Myometrial cell (primary cell): ENCODE results near the gene SDC4. TPM values are rescaled to one million over a fixed set of nuclear protein-coding genes. Genes with fewer than 3 reads are reported as not detected.

Experiments used
- total RNA-seq: library from RNA; depleted of rRNA; stranded (reverse); fragments of >200 nt; gene quantifications from 2 replicates; pipeline ENCODE4 v1.2.3, GENCODE V29; 2015

SDC4 gene, protein sequence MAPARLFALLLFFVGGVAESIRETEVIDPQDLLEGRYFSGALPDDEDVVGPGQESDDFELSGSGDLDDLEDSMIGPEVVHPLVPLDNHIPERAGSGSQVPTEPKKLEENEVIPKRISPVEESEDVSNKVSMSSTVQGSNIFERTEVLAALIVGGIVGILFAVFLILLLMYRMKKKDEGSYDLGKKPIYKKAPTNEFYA
- 263 and 270 TPM in 2 replicates for total RNA-seq

DNA sequence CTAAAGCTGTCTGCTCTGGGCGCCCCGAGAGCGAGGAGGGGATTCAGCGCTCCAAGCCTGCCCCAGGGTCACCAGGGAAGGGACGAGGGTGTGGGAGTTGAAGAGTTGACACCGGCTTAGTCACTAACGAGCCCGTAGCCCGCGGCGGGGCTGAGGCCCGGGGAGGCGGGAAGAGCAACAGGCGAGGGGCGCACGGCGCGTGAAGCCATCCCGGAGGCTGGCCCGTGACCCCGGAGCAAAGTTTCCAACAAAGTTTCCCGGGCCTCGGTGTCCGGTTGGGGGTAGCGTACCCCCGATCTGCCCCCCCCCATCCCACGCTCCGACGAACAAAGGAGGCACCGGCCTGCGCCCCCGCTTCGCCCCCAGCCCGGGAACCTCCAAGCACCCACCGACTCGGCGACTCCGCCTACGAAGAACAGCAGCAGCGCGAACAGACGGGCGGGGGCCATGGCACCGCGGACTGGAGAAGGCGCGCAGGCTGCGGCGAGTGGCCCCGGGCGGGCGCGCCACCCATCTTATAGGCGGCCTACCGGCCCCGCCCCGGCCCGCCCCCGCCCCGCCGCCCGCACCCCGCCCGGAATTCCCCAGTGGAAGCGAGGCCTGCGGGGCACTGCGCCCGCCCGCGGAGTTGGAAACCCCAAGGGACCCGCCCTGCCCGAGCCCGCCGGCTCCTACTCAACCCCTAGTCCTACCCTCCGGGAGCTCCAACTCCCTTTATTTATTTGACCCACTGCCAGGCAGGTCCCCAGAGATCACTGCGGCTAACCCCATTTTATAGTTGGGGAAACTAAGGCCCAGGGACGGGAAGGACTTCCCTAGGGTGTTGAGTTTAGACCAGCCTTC is at the start of gene SDC4:
Gene SDC4 (minus strand): TSS at position 489 of the 843 bp plus-strand sequence. CDS start 40 bp downstream, at position 449.

DNA sequence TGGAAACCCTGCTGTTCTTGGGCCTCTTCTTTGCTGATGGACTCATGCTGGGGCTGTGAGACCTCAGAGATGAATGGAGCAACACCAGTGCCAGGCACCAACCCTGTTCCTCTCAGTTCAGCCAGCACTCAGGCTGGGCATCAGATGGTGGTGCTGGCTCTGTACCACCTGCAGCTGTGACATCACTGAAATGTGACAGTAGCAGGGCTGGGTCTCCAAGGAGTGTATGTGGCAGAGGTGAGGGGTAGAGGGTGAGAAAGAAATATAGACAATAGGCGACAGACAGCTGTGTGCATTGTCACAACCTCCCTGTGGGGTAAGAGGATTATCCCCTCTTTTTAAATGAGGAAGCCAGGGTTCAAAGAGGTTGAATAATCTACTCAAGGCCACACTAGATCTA is 30.0 kb upstream of the SDC4 start, which contains the start of gene TP53TG5:
Gene TP53TG5 (minus strand): TSS at position 135 of the 400 bp plus-strand sequence. CDS start 89 bp downstream, at position 46.

DNA sequence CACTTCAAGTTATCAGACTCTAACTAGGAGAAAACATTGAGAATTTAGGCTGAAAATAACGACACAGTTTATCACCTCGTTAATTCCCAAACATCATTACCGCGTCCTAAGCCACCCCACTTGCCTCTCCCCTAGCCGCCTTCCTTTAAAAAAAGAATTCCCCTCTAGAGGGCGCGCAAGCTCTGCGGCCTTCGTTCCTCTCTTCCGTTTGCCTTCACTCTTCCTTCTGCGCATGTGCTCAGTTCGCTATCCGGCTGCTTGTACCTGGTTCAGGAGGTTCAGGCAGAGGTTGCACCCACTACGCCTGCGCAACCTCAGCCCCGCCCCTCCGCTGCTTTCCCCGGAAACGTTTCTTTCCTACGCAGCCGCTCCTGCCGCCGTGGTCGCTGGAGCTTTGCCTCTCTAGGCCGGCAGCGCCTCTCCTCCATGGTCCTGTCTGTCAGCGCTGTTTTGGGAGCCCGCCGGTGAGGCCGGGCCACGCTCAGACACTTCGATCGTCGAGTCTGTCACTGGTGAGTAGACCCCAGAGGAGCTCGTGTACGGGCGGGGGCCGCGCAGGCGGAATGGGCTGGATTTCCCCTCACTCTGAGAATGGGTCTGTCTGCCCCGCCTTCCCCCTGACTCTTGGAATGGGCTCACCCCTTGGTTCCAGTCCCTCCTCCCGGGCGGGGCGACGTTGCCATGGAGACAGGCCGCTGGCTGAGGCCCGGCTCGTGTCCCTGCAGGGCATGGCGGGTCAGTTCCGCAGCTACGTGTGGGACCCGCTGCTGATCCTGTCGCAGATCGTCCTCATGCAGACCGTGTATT is 14.8 kb upstream of the SDC4 start, which contains the start of gene SYS1:
Gene SYS1 (plus strand): TSS at position 353 of the 807 bp plus-strand sequence. CDS start 376 bp downstream, at position 729.

DNA sequence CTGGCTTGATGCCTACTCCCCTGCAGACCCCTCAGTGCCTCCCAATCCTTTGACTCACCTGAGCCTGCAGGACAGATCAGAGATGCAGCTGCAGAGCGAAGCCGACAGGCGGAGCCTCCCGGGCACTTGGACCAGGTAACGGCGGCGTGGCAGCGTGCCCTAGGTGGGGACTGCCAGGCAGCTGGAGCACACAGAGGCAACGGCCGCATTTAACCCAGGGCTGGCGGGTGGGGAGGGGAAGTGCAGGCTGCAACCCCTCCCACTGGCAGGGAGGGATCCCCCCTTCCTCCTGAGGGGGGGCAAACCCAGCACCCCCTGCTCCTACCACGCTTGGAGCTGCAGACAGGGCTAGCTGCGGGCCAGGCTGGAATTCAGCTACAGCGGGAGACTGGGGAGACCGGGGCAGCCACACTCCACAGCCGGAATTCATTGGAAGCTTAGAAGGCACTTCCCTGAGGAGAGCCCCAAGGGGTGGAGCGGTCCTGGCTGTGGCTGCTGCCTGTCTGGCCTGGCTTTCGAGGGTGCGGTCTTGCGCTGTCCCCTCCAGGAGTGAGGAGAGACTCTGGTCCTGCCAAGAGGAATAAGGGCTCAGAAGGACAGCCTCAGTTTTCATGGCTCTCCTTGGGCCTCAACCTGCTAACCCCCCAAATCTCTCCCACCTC is 40.0 kb downstream of the SDC4 start, which contains the start of gene MATN4:
Gene MATN4 (minus strand): TSS at position 183 of the 662 bp plus-strand sequence. CDS start 2,717 bp downstream, outside the sequence.

DNA sequence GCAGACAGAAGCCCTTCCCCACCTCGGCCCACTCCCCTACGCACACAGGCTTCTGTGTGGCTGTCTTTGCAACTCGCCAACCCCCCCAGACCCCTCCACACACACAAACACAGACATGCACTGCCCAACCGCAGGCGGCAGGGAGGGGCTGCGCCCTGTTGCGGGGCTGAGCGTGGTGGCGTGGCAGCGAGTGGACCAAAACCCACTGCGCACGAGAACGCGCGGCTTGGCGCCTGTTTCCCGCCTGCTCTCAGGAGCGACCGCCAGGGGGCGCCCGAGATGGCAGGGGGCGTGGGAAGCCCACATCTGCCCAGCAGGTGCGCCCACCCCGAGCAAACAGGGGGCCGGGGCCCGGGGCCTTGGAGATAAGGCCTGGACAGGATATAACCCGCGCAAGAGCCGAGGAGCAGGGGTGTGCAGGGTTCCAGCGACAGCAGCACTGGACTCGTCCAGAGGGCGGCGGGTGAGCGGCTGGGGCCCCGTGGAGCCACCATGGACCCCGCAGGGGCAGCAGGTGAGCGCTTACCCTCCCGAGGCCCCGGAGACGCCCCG is 41.7 kb downstream of the SDC4 start, which contains the start of gene RBPJL:
Gene RBPJL (plus strand): TSS at position 410 of the 552 bp plus-strand sequence. CDS start 83 bp downstream, at position 493.

Other genes starting within 250 kb of the SDC4 start
- 0.71 TPM in 1 of 2 replicates, not detected in the other for gene KCNS1, start 247.3 kb downstream of the SDC4 start, total RNA-seq
- not detected in 2 replicates for gene WFDC5, start 233.2 kb downstream of the SDC4 start, total RNA-seq
- gene WFDC12, start 224.0 kb downstream of the SDC4 start, total RNA-seq: not detected in 2 replicates
- not detected in 2 replicates for gene PI3, start 173.5 kb downstream of the SDC4 start, total RNA-seq
- not detected in 2 replicates for gene SEMG1, start 141.4 kb downstream of the SDC4 start, total RNA-seq
- not detected in 2 replicates for gene SEMG2, start 127.1 kb downstream of the SDC4 start, total RNA-seq
- gene SLPI, start 93.9 kb downstream of the SDC4 start, total RNA-seq: not detected in 2 replicates
- gene RBPJL, start 41.6 kb downstream of the SDC4 start, total RNA-seq: not detected in 2 replicates
- not detected in 2 replicates for gene MATN4, start 40.1 kb downstream of the SDC4 start, total RNA-seq
- gene SYS1, start 14.7 kb upstream of the SDC4 start, total RNA-seq: 43.0 and 95.3 TPM in 2 replicates
- 3.2 TPM in 1 of 2 replicates, not detected in the other for gene TP53TG5, start 29.9 kb upstream of the SDC4 start, total RNA-seq
- 4.9 and 11.3 TPM in 2 replicates for gene DBNDD2, start 59.9 kb upstream of the SDC4 start, total RNA-seq
- 63.6 and 67.5 TPM in 2 replicates for gene PIGT, start 67.7 kb upstream of the SDC4 start, total RNA-seq
- not detected in 2 replicates for gene WFDC2, start 121.3 kb upstream of the SDC4 start, total RNA-seq
- gene SPINT3, start 167.2 kb upstream of the SDC4 start, total RNA-seq: not detected in 2 replicates
- not detected in 2 replicates for gene WFDC6, start 191.1 kb upstream of the SDC4 start, total RNA-seq
- gene EPPIN, start 199.0 kb upstream of the SDC4 start, total RNA-seq: not detected in 2 replicates
- gene WFDC8, start 230.9 kb upstream of the SDC4 start, total RNA-seq: not detected in 2 replicates